Hepatocyte (in vitro differentiated cells): Measurements from ENCODE around the gene NMNAT2. TPM values are rescaled to one million over a fixed set of nuclear protein-coding genes. Genes with fewer than 3 reads are reported as not detected.
A peak's percentile ranks its signal among the peaks of the same experiment; 100 is the strongest.
"Not testable (repeated sequence)": the region's sequence is repeated elsewhere in the genome, so short reads cannot be mapped to it uniquely, and the experiment has no call there.

ENCODE experiments used
- DNase-seq: peaks from one replicate; pipeline ENCODE4 v3.0.0-alpha.2; 2016; ENCODE audit warnings: low spot score
- H2AFZ ChIP-seq: fragments of 200-600 bp; sonication (generic); 2 replicates; pipeline ENCODE4 v1.6.0; 2016; ENCODE audit warnings: antibody characterized with exemption, mild to moderate bottlenecking
- H3K27ac ChIP-seq: fragments of 200-600 bp; sonication (generic); 2 replicates; pipeline ENCODE4 v1.5.1; 2016; ENCODE audit warnings: mild to moderate bottlenecking
- H3K27me3 ChIP-seq: fragments of 200-600 bp; sonication (generic); 2 replicates; pipeline ENCODE4 v1.6.1; 2016
- H3K36me3 ChIP-seq: fragments of 200-600 bp; sonication (generic); replicated peaks from 2 replicates; pipeline ENCODE4 v1.5.1; 2016; ENCODE audit warnings: low read depth; ENCODE audit not compliant: insufficient read depth
- H3K4me1 ChIP-seq: fragments of 200-600 bp; sonication (generic); 2 replicates; pipeline ENCODE4 v1.5.1; 2016; ENCODE audit warnings: mild to moderate bottlenecking, moderate library complexity; ENCODE audit not compliant: insufficient read depth
- H3K4me2 ChIP-seq: fragments of 200-600 bp; sonication (generic); 2 replicates; pipeline ENCODE4 v1.6.0; 2016
- H3K4me3 ChIP-seq: fragments of 200-600 bp; sonication (generic); 2 replicates; pipeline ENCODE4 v1.5.1; 2016; ENCODE audit warnings: mild to moderate bottlenecking
- H3K79me2 ChIP-seq: fragments of 200-600 bp; sonication (generic); 2 replicates; pipeline ENCODE4 v1.6.0; 2017; ENCODE audit warnings: mild to moderate bottlenecking
- H3K9me2 ChIP-seq: fragments of 200-600 bp; sonication (generic); replicated peaks from 2 replicates; pipeline ENCODE4 v1.6.0; 2017; ENCODE audit warnings: mild to moderate bottlenecking; ENCODE audit not compliant: insufficient read depth
- H3K9me3 ChIP-seq: fragments of 200-600 bp; sonication (generic); 2 replicates; pipeline ENCODE4 v1.5.1; 2016; ENCODE audit warnings: low read depth, mild to moderate bottlenecking
- H4K20me1 ChIP-seq: fragments of 200-600 bp; sonication (generic); 2 replicates; pipeline ENCODE4 v1.6.0; 2016; ENCODE audit warnings: mild to moderate bottlenecking; ENCODE audit not compliant: insufficient read depth, poor library complexity, severe bottlenecking
- EZH2 ChIP-seq: fragments of 200-600 bp; sonication (generic); IDR thresholded peaks from 2 replicates; pipeline ENCODE4 v1.6.1; 2016; ENCODE audit warnings: antibody characterized with exemption, mild to moderate bottlenecking, borderline replicate concordance
- EZH2phosphoT487 ChIP-seq: fragments of 200-600 bp; sonication (generic); IDR thresholded peaks from one replicate; pipeline ENCODE4 v1.6.1; 2018; ENCODE audit warnings: antibody characterized with exemption, mild to moderate bottlenecking, low read depth, moderate library complexity; ENCODE audit not compliant: unreplicated experiment, severe bottlenecking
- WGBS: methylation state at CpG from one replicate; pipeline ENCODE4 v1.1.6; 2016; ENCODE audit warnings: low lambda C conversion rate; ENCODE audit errors: missing lambda C conversion rate; 5-methylcytosine and 5-hydroxymethylcytosine counted together
- polyA plus RNA-seq: library from polyadenylated mRNA; unstranded; fragments of >200 nt; fragmentation: Nextera tagmentation; extraction: Ambion mirVana; gene quantifications from 2 replicates; pipeline ENCODE4 v1.2.1, GENCODE V29; 2016
- total RNA-seq: library from RNA; depleted of rRNA; stranded (reverse); fragments of >200 nt; gene quantifications from 2 replicates; pipeline ENCODE4 v1.2.3, GENCODE V29; 2014
- TF ChIP-seq, protein P1 (sequence below): fragments of 200-600 bp; sonication (generic); IDR thresholded peaks from 2 replicates; pipeline ENCODE4 v1.5.1; 2016; ENCODE audit warnings: antibody characterized with exemption, mild to moderate bottlenecking; ENCODE audit not compliant: poor library complexity

The NMNAT2 gene
- total and polyA plus RNA-seq, 2 experiments from 2014 or later, result 0.66 to 1.00 TPM

DNA sequence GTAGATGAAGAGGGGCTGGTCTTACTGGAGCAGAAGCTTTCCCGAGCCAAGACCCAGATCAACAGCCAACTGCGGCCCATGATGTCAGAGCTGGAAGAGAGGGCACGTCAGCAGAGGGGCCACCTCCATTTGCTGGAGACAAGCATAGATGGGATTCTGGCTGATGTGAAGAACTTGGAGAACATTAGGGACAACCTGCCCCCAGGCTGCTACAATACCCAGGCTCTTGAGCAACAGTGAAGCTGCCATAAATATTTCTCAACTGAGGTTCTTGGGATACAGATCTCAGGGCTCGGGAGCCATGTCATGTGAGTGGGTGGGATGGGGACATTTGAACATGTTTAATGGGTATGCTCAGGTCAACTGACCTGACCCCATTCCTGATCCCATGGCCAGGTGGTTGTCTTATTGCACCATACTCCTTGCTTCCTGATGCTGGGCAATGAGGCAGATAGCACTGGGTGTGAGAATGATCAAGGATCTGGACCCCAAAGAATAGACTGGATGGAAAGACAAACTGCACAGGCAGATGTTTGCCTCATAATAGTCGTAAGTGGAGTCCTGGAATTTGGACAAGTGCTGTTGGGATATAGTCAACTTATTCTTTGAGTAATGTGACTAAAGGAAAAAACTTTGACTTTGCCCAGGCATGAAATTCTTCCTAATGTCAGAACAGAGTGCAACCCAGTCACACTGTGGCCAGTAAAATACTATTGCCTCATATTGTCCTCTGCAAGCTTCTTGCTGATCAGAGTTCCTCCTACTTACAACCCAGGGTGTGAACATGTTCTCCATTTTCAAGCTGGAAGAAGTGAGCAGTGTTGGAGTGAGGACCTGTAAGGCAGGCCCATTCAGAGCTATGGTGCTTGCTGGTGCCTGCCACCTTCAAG is 174.8 kb downstream of the NMNAT2 start:
- no peak overlapping the region for H3K4me3 ChIP-seq
- H3K27me3 ChIP-seq, result no peaks in the 10 kb centered on the region
- H3K27ac ChIP-seq, result peak overlapping the region; percentile 49
- WGBS, result 89% methylated on average over 5 of the region's 5 CpGs
- H3K9me2 ChIP-seq, result no peaks in the 10 kb centered on the region
- H2AFZ ChIP-seq, result no peak overlapping the region
- no peaks in the 10 kb centered on the region for H3K9me3 ChIP-seq
- no peak overlapping the region for H3K4me2 ChIP-seq
- H3K4me1 ChIP-seq, result peaks cover 7% of the 10 kb centered on the region
- no peaks in the 10 kb centered on the region for H4K20me1 ChIP-seq
- no peaks in the 10 kb centered on the region for H3K36me3 ChIP-seq
- TF ChIP-seq, protein P1, sequence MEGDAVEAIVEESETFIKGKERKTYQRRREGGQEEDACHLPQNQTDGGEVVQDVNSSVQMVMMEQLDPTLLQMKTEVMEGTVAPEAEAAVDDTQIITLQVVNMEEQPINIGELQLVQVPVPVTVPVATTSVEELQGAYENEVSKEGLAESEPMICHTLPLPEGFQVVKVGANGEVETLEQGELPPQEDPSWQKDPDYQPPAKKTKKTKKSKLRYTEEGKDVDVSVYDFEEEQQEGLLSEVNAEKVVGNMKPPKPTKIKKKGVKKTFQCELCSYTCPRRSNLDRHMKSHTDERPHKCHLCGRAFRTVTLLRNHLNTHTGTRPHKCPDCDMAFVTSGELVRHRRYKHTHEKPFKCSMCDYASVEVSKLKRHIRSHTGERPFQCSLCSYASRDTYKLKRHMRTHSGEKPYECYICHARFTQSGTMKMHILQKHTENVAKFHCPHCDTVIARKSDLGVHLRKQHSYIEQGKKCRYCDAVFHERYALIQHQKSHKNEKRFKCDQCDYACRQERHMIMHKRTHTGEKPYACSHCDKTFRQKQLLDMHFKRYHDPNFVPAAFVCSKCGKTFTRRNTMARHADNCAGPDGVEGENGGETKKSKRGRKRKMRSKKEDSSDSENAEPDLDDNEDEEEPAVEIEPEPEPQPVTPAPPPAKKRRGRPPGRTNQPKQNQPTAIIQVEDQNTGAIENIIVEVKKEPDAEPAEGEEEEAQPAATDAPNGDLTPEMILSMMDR, result no peak
- TF ChIP-seq EZH2, result no peak
- TF ChIP-seq EZH2phosphoT487, result no peak
- peak; percentile 17 for DNase-seq
- no peaks in the 10 kb centered on the region for H3K79me2 ChIP-seq

DNA sequence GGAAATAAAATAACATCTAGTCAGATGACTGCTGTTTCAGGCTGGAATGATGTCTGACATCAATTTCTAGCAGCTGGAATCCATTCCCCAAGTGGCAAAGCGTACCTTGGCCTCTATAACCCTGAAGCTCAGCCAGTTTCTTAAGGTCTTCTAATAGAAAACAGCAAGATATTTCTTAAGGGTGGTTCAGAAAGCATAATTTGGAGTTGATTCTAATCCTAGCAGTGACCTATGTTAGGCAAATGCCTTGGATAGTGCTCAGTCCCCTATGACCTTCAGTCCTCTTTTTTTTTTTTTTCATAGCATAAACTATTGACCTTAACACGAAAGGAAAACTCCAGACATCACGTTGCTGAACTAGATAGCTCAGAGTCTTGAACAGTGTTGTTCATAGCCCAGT is 175.6 kb downstream of the NMNAT2 start:
- no peak for DNase-seq
- H3K4me3 ChIP-seq, result no peak overlapping the region
- no peaks in the 10 kb centered on the region for H4K20me1 ChIP-seq
- peaks cover 7% of the 10 kb centered on the region for H3K4me1 ChIP-seq
- H3K79me2 ChIP-seq, result no peaks in the 10 kb centered on the region
- no peaks in the 10 kb centered on the region for H3K36me3 ChIP-seq
- WGBS, result 69% methylated on average over 3 of the region's 3 CpGs
- no peak overlapping the region for H3K4me2 ChIP-seq
- no peak overlapping the region for H3K27ac ChIP-seq
- H2AFZ ChIP-seq, result no peak overlapping the region
- no peak for TF ChIP-seq EZH2
- TF ChIP-seq, protein P1, result no peak
- no peak for TF ChIP-seq EZH2phosphoT487
- H3K9me2 ChIP-seq, result no peaks in the 10 kb centered on the region
- H3K9me3 ChIP-seq, result no peaks in the 10 kb centered on the region
- no peaks in the 10 kb centered on the region for H3K27me3 ChIP-seq

DNA sequence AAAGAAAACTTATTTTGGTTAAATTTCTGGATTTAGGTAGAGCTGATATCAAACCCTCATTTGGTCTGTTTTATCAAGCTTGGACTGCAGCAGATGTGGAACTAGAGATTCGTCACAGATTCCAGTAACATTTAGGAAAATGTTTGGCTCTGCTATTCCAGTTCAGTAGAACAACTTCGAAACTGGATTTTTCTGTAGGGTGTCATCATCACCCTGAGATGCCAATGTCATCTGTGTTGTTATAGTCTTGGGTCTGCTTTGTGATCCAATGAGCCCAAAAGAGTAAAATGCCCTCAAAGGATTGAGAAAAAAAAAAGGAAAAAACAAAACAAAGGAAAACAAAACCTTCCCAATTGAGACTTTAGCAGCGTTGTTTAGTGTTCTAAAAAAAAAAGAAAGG is 176.7 kb downstream of the NMNAT2 start:
- Histone ChIP-seq H3K4me2 (no peak overlapping the region), H3K79me2 (no peaks in the 10 kb centered on the region), H3K9me3 (no peaks in the 10 kb centered on the region), H3K36me3 (no peaks in the 10 kb centered on the region), H4K20me1 (no peaks in the 10 kb centered on the region), H3K4me1 (peaks cover 14% of the 10 kb centered on the region), H3K9me2 (no peaks in the 10 kb centered on the region), H2AFZ (no peak overlapping the region), H3K27ac (no peak overlapping the region), H3K4me3 (no peak overlapping the region), H3K27me3 (no peaks in the 10 kb centered on the region)
- 69% methylated on average over 3 of the region's 3 CpGs for WGBS
- TF ChIP-seq EZH2phosphoT487, result no peak
- TF ChIP-seq, protein P1, result no peak
- no peak for TF ChIP-seq EZH2
- no peak for DNase-seq

DNA sequence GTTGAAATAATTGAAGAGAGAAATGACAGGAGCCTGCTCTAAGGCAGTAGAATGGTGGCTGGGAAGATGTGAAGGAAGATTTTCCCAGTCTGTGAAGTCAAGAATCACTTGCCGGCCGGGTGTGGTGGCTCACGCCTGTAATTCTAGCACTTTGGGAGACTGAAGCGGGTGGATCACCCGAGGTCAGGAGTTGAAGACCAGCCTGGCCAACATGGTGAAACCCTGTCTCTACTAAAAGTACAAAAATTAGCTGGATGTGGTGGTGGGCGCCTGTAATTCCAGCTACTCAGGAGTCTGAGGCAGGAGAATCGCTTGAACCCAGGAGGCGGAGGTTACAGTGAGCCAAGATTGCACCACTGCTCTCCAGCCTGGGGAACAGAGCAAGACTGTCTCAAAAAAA is 177.3 kb downstream of the NMNAT2 start:
- not testable (repeated sequence) for H3K9me2 ChIP-seq, H3K27me3 ChIP-seq, H3K27ac ChIP-seq, H4K20me1 ChIP-seq, H3K4me3 ChIP-seq, DNase-seq, H3K4me2 ChIP-seq, H2AFZ ChIP-seq, H3K9me3 ChIP-seq, H3K36me3 ChIP-seq, H3K79me2 ChIP-seq
- WGBS, result 93% methylated on average over 8 of the region's 8 CpGs
- peaks cover 15% of the 10 kb centered on the region for H3K4me1 ChIP-seq
